Measurements from ENCODE around the gene YY1. TPM values are rescaled to one million over a fixed set of nuclear protein-coding genes. Genes with fewer than 3 reads are reported as not detected.

The YY1 gene
- total and polyA plus RNA-seq, 2 experiments from 2014 or later = 88.2 to 128 TPM

DNA sequence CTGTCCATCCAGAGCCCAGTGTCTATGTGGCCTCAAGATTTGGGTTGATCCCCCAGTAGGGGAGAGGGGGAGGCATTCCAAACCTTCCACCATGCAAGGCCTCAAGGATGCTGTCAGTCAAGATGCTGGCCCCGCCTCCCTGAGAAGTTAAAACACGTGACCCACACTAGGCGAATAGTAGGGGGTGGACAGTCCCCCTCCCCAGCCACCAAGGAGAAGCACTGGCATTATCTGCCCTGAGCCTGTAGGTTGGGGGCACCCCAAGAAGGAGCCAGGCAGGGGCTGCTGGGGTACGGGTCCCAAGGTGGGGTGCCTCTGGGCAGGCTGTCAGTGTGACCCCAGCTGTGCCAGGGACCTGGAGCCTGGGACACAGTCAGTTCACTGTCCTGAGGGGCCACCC is 65.0 kb downstream of the YY1 start (continued):
- TF ChIP-seq, protein P1, sequence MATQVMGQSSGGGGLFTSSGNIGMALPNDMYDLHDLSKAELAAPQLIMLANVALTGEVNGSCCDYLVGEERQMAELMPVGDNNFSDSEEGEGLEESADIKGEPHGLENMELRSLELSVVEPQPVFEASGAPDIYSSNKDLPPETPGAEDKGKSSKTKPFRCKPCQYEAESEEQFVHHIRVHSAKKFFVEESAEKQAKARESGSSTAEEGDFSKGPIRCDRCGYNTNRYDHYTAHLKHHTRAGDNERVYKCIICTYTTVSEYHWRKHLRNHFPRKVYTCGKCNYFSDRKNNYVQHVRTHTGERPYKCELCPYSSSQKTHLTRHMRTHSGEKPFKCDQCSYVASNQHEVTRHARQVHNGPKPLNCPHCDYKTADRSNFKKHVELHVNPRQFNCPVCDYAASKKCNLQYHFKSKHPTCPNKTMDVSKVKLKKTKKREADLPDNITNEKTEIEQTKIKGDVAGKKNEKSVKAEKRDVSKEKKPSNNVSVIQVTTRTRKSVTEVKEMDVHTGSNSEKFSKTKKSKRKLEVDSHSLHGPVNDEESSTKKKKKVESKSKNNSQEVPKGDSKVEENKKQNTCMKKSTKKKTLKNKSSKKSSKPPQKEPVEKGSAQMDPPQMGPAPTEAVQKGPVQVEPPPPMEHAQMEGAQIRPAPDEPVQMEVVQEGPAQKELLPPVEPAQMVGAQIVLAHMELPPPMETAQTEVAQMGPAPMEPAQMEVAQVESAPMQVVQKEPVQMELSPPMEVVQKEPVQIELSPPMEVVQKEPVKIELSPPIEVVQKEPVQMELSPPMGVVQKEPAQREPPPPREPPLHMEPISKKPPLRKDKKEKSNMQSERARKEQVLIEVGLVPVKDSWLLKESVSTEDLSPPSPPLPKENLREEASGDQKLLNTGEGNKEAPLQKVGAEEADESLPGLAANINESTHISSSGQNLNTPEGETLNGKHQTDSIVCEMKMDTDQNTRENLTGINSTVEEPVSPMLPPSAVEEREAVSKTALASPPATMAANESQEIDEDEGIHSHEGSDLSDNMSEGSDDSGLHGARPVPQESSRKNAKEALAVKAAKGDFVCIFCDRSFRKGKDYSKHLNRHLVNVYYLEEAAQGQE (IDR thresholded peaks at IDR 0.05; ENCODE audit: unreplicated experiment) = no peak
- TF ChIP-seq EZH2 (IDR thresholded peaks at IDR 0.05; ENCODE audit: low read depth, unreplicated experiment) (no peak), STAT1 (IDR thresholded peaks at IDR 0.05; ENCODE audit: unreplicated experiment) (no peak), ZNF331 (CRISPR knock-in tag; IDR thresholded peaks at IDR 0.05; ENCODE audit: low read depth) (no peak)
- TF ChIP-seq, protein P2, sequence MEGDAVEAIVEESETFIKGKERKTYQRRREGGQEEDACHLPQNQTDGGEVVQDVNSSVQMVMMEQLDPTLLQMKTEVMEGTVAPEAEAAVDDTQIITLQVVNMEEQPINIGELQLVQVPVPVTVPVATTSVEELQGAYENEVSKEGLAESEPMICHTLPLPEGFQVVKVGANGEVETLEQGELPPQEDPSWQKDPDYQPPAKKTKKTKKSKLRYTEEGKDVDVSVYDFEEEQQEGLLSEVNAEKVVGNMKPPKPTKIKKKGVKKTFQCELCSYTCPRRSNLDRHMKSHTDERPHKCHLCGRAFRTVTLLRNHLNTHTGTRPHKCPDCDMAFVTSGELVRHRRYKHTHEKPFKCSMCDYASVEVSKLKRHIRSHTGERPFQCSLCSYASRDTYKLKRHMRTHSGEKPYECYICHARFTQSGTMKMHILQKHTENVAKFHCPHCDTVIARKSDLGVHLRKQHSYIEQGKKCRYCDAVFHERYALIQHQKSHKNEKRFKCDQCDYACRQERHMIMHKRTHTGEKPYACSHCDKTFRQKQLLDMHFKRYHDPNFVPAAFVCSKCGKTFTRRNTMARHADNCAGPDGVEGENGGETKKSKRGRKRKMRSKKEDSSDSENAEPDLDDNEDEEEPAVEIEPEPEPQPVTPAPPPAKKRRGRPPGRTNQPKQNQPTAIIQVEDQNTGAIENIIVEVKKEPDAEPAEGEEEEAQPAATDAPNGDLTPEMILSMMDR (conservative IDR thresholded peaks at IDR 0.05; ENCODE audit: low read depth in 2 of 2) = no peak

DNA sequence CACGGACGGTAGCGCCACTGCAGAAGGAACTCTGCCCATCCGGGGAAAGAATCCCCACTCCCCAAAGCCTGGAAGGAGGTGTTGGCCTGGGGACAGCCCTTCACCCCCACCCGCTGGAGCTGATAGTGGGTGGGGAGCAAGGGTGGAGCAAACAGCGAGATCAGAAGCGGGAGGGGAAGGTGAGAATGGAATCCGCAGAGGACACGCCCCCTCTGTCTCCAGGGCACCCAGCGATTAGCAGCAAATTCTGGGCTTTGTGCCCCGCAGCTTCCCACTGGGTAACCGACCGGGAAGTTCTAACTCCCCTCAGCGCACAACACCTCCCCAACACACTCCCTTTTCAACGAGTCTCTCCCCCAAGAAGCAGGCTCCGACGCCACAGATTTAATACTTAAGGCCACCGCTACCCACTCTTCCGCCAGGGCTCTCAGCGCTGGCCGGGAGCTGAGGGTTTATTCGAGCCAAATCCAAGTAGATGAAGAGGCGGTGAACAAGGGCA is 65.9 kb downstream of the YY1 start:
- no peaks in the 10 kb centered on the region for H3K9me2 ChIP-seq (ENCODE audit: insufficient read depth)
- no peaks in the 10 kb centered on the region for H3K9me3 Mint-ChIP-seq
- H3K4me2 ChIP-seq = peak overlapping the region; percentile 86
- peak overlapping the region; percentile 85 for H3K27ac ChIP-seq (ENCODE audit: low read depth)
- peak overlapping the region; percentile 77 for H3K4me3 ChIP-seq
- H3F3A ChIP-seq (replicated peaks; ENCODE audit: low read depth) = peaks cover 16% of the 10 kb centered on the region
- H3K36me3 ChIP-seq (ENCODE audit: insufficient read depth) = no peaks in the 10 kb centered on the region
- H3K27me3 ChIP-seq (ENCODE audit: insufficient read depth) = peaks cover 6% of the 10 kb centered on the region; the same call in 1 of the 2 replicates
- H3K4me1 Mint-ChIP-seq = peaks cover 43% of the 10 kb centered on the region
- peaks cover 13% of the 10 kb centered on the region for H3K36me3 Mint-ChIP-seq (ENCODE audit: low read depth)
- H3K4me1 ChIP-seq (ENCODE audit: insufficient read depth) = peaks cover 8% of the 10 kb centered on the region
- peaks cover 16% of the 10 kb centered on the region for H3K27me3 Mint-ChIP-seq (ENCODE audit: insufficient read depth, low read depth, poor library complexity)
- DNase-seq (ENCODE audit: low spot score) = peak; percentile 87
- H2AFZ ChIP-seq = no peak overlapping the region
- ATAC-seq = peak; percentile 15
- peaks cover 55% of the 10 kb centered on the region for H3K79me2 ChIP-seq (replicated peaks; ENCODE audit: insufficient read depth)
- H3K27ac Mint-ChIP-seq = peak overlapping the region; percentile 92
- H4K20me1 ChIP-seq (replicated peaks; ENCODE audit: insufficient read depth) = peaks cover 41% of the 10 kb centered on the region
- H3K4me3 Mint-ChIP-seq = peak overlapping the region; percentile 89
- no peak for TF ChIP-seq JUNB (IDR thresholded peaks at IDR 0.05; ENCODE audit: unreplicated experiment)
- TF ChIP-seq POLR2AphosphoS5 (IDR thresholded peaks at IDR 0.05; ENCODE audit: low read depth) = peak; percentile 52
- TF ChIP-seq, protein P3, sequence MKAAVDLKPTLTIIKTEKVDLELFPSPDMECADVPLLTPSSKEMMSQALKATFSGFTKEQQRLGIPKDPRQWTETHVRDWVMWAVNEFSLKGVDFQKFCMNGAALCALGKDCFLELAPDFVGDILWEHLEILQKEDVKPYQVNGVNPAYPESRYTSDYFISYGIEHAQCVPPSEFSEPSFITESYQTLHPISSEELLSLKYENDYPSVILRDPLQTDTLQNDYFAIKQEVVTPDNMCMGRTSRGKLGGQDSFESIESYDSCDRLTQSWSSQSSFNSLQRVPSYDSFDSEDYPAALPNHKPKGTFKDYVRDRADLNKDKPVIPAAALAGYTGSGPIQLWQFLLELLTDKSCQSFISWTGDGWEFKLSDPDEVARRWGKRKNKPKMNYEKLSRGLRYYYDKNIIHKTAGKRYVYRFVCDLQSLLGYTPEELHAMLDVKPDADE (IDR thresholded peaks at IDR 0.05) = no peak
- TF ChIP-seq EZH2 (IDR thresholded peaks at IDR 0.05; ENCODE audit: low read depth, unreplicated experiment) = no peak
